ENCODE data around the gene RANBP10. TPM values are rescaled to one million over a fixed set of nuclear protein-coding genes. Genes with fewer than 3 reads are reported as not detected.

The RANBP10 gene
- total and polyA plus RNA-seq, 8 donors: 16.8 to 45.8 (median 34.5) TPM

DNA sequence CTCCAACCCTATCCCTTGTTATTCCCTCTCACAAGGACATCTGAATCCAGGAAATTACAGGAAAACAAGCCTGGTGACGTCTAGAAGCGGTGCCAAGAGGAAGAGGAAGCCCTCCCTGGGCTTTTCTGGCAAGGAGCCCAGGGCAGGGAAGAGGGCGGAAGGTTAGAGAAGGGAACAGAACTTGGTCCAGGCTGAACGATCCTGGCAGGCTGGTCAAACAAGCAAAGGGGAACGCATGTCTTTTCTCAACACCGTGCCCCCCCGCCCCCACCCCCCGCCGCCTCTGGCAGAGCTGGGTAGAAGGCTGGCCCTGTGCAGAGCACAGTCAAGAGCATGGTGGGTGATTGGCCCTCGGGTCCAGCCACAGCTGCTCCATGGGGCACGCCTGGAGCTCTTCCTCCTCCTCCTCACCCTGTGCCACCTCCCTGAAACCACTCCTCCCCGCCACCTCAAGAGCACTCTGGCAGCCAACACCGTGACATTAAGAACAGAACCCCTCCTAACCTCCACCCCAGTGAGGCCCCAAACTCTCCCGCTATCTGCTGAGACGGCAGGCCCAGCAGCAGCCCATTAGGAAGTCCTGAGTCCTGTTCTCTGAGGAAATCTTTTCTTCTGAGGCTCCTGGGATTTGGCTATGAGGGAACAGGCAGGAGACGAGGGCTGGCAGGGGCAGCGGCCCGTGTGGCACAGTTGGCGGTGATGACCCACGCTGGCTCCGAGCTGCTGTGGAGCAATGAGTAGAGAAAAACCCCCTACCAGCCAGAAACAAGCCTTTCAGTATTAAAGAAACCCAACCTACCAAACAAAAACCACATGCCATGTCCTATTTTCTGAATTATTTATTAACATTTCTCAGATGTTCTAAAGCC, 132.4 kb downstream of the RANBP10 start:
- DNase-seq: peak in 3 of 4 donors; percentile 61 to 85 (median 84)
- ATAC-seq: peak; percentile 49
- Histone ChIP-seq H3K27ac (peak overlapping the region; percentile 77 to 86), H3K27me3 (no peaks in the 10 kb centered on the region), H3K36me3 (peaks cover 0 to 17% of the 10 kb centered on the region in 2 donors), H3K9me3 (no peaks in the 10 kb centered on the region), H3K4me1 (peaks cover 27 to 56% of the 10 kb centered on the region in 2 donors), H3K4me3 (no peak overlapping the region)
- intact Hi-C loops (cut with DNase I): loop anchor here in 1 of 2 donors (10.0 kb wide), 2 partner anchors 151 to 251 kb away; no protein-coding TSS in a partner anchor
- TF ChIP-seq, protein P1, sequence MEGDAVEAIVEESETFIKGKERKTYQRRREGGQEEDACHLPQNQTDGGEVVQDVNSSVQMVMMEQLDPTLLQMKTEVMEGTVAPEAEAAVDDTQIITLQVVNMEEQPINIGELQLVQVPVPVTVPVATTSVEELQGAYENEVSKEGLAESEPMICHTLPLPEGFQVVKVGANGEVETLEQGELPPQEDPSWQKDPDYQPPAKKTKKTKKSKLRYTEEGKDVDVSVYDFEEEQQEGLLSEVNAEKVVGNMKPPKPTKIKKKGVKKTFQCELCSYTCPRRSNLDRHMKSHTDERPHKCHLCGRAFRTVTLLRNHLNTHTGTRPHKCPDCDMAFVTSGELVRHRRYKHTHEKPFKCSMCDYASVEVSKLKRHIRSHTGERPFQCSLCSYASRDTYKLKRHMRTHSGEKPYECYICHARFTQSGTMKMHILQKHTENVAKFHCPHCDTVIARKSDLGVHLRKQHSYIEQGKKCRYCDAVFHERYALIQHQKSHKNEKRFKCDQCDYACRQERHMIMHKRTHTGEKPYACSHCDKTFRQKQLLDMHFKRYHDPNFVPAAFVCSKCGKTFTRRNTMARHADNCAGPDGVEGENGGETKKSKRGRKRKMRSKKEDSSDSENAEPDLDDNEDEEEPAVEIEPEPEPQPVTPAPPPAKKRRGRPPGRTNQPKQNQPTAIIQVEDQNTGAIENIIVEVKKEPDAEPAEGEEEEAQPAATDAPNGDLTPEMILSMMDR (IDR thresholded peaks at IDR 0.05): no peak

Other genes with a start within 250 kb of the RANBP10 start
- gene CTCF, start 244.0 kb downstream of the RANBP10 start, total RNA-seq: 10 to 100 TPM; 27.8 to 35.1 TPM
- 10 to 100 TPM; 64.3 to 80.2 (median 73.7) TPM for gene CTCF, start 244.0 kb downstream of the RANBP10 start, polyA plus RNA-seq (ENCODE audit: insufficient read length in 6 of 6)
- gene CARMIL2, start 161.4 kb downstream of the RANBP10 start, total RNA-seq: 1 to 10 TPM; 1.6 to 2.9 TPM
- 1 to 10 TPM; 2.9 to 7.5 (median 4.2) TPM for gene CARMIL2, start 161.4 kb downstream of the RANBP10 start, polyA plus RNA-seq (ENCODE audit: insufficient read length in 6 of 6)
- gene ACD, start 146.3 kb downstream of the RANBP10 start, total RNA-seq: 10 to 100 TPM; 12.9 to 15.2 TPM
- gene ACD, start 146.3 kb downstream of the RANBP10 start, polyA plus RNA-seq (ENCODE audit: insufficient read length in 6 of 6): 10 to 100 TPM; 20.2 to 27.5 (median 25.4) TPM
- gene PARD6A, start 145.6 kb downstream of the RANBP10 start, total RNA-seq: 1 to 10 TPM; 3.8 to 4.1 TPM
- 1 to 10 TPM; 1.4 to 2.4 (median 1.6) TPM for gene PARD6A, start 145.6 kb downstream of the RANBP10 start, polyA plus RNA-seq (ENCODE audit: insufficient read length in 6 of 6)
- 10 to 100 TPM; 11.2 to 16.0 TPM for gene ENKD1, start 139.8 kb downstream of the RANBP10 start, total RNA-seq
- 10 to 100 TPM; 19.4 to 26.0 (median 23.7) TPM for gene ENKD1, start 139.8 kb downstream of the RANBP10 start, polyA plus RNA-seq (ENCODE audit: insufficient read length in 6 of 6)
- gene C16orf86, start 139.7 kb downstream of the RANBP10 start, total RNA-seq: 1 to 10 TPM; 2.6 to 3.6 TPM
- 1 to 10 TPM; 2.3 to 3.3 (median 2.7) TPM for gene C16orf86, start 139.7 kb downstream of the RANBP10 start, polyA plus RNA-seq (ENCODE audit: insufficient read length in 6 of 6)
- 10 to 100 TPM; 13.7 to 18.6 TPM for gene GFOD2, start 87.2 kb downstream of the RANBP10 start, total RNA-seq
- gene GFOD2, start 87.2 kb downstream of the RANBP10 start, polyA plus RNA-seq (ENCODE audit: insufficient read length in 6 of 6): 10 to 100 TPM; 30.7 to 39.5 (median 33.1) TPM
- 1 to 10 TPM in 1 of 2 donors, under 1 TPM in 1; 0.52 to 4.4 TPM for gene TSNAXIP1, start 329 bp upstream of the RANBP10 start, total RNA-seq
- gene TSNAXIP1, start 329 bp upstream of the RANBP10 start, polyA plus RNA-seq (ENCODE audit: insufficient read length in 6 of 6): 1 to 10 TPM; 5.2 to 7.1 (median 6.8) TPM
- 10 to 100 TPM; 21.7 to 26.2 TPM for gene THAP11, start 35.8 kb upstream of the RANBP10 start, total RNA-seq
- gene THAP11, start 35.8 kb upstream of the RANBP10 start, polyA plus RNA-seq (ENCODE audit: insufficient read length in 6 of 6): 10 to 100 TPM; 24.7 to 30.5 (median 28.2) TPM
- 10 to 100 TPM; 91.5 to 92.2 TPM for gene NUTF2, start 40.4 kb upstream of the RANBP10 start, total RNA-seq
- gene NUTF2, start 40.4 kb upstream of the RANBP10 start, polyA plus RNA-seq (ENCODE audit: insufficient read length in 6 of 6): 100 to 1,000 TPM; 108 to 123 (median 117) TPM
- gene CENPT, start 41.1 kb upstream of the RANBP10 start, total RNA-seq: 10 to 100 TPM; 30.8 to 37.9 TPM
- gene CENPT, start 41.1 kb upstream of the RANBP10 start, polyA plus RNA-seq (ENCODE audit: insufficient read length in 6 of 6): 10 to 100 TPM; 47.7 to 62.6 (median 53.4) TPM
- gene EDC4, start 66.5 kb upstream of the RANBP10 start, total RNA-seq: 10 to 100 TPM; 47.9 to 48.8 TPM
- 10 to 100 TPM; 73.3 to 94.4 (median 77.5) TPM for gene EDC4, start 66.5 kb upstream of the RANBP10 start, polyA plus RNA-seq (ENCODE audit: insufficient read length in 6 of 6)
- 1 to 10 TPM in 1 of 2 donors, not detected in 1; 1.7 TPM for gene NRN1L, start 78.3 kb upstream of the RANBP10 start, total RNA-seq
- gene NRN1L, start 78.3 kb upstream of the RANBP10 start, polyA plus RNA-seq (ENCODE audit: insufficient read length in 6 of 6): 1 to 10 TPM; 1.1 to 2.6 (median 1.9) TPM
- gene PSKH1, start 86.7 kb upstream of the RANBP10 start, total RNA-seq: 10 to 100 TPM; 25.4 to 29.6 TPM
- gene PSKH1, start 86.7 kb upstream of the RANBP10 start, polyA plus RNA-seq (ENCODE audit: insufficient read length in 6 of 6): 10 to 100 TPM; 20.8 to 32.1 (median 29.8) TPM
- gene CTRL, start 125.3 kb upstream of the RANBP10 start, total RNA-seq: under 1 TPM in 1 of 2 donors, not detected in 1; 0.50 TPM
- 1 to 10 TPM; 3.5 to 7.1 (median 5.3) TPM for gene CTRL, start 125.3 kb upstream of the RANBP10 start, polyA plus RNA-seq (ENCODE audit: insufficient read length in 6 of 6)
- 10 to 100 TPM; 59.7 to 76.8 TPM for gene PSMB10, start 130.3 kb upstream of the RANBP10 start, total RNA-seq
- gene PSMB10, start 130.3 kb upstream of the RANBP10 start, polyA plus RNA-seq (ENCODE audit: insufficient read length in 6 of 6): 10 to 100 TPM; 20.7 to 34.2 (median 28.5) TPM
- gene LCAT, start 137.6 kb upstream of the RANBP10 start, total RNA-seq: 10 to 100 TPM; 27.5 to 37.2 TPM
- 10 to 100 TPM; 23.9 to 37.6 (median 31.5) TPM for gene LCAT, start 137.6 kb upstream of the RANBP10 start, polyA plus RNA-seq (ENCODE audit: insufficient read length in 6 of 6)
- 100 to 1,000 TPM in 1 of 2 donors, 10 to 100 TPM in 1; 99.2 to 121 TPM for gene SLC12A4, start 162.1 kb upstream of the RANBP10 start, total RNA-seq
- 10 to 100 TPM; 42.6 to 55.7 (median 51.0) TPM for gene SLC12A4, start 162.1 kb upstream of the RANBP10 start, polyA plus RNA-seq (ENCODE audit: insufficient read length in 6 of 6)
- under 1 TPM in 1 of 2 donors, not detected in 1; 0.60 TPM for gene DPEP3, start 173.9 kb upstream of the RANBP10 start, total RNA-seq
- gene DPEP3, start 173.9 kb upstream of the RANBP10 start, polyA plus RNA-seq (ENCODE audit: insufficient read length in 6 of 6): under 1 TPM in 2 of 6 donors, not detected in 4; 0.08 to 0.09 TPM
- 10 to 100 TPM in 1 of 2 donors, 1 to 10 TPM in 1; 7.3 to 12.6 TPM for gene DPEP2, start 192.9 kb upstream of the RANBP10 start, total RNA-seq
- 1 to 10 TPM; 2.3 to 3.7 (median 3.2) TPM for gene DPEP2, start 192.9 kb upstream of the RANBP10 start, polyA plus RNA-seq (ENCODE audit: insufficient read length in 6 of 6)
- gene DPEP2NB, start 209.4 kb upstream of the RANBP10 start, total RNA-seq: not detected
- gene DPEP2NB, start 209.4 kb upstream of the RANBP10 start, polyA plus RNA-seq (ENCODE audit: insufficient read length in 6 of 6): not detected
- gene DDX28, start 216.7 kb upstream of the RANBP10 start, total RNA-seq: 10 to 100 TPM in 1 of 2 donors, 1 to 10 TPM in 1; 6.7 to 10.5 TPM
- 1 to 10 TPM; 5.1 to 7.4 (median 6.8) TPM for gene DDX28, start 216.7 kb upstream of the RANBP10 start, polyA plus RNA-seq (ENCODE audit: insufficient read length in 6 of 6)
- 10 to 100 TPM; 16.2 to 22.4 TPM for gene DUS2, start 216.7 kb upstream of the RANBP10 start, total RNA-seq
- gene DUS2, start 216.7 kb upstream of the RANBP10 start, polyA plus RNA-seq (ENCODE audit: insufficient read length in 6 of 6): 10 to 100 TPM; 13.9 to 19.2 (median 16.4) TPM